Astrocyte of the spinal cord (primary cell): ENCODE measurements around the gene HKDC1.

Experiments
- DNase-seq: peaks from one replicate; pipeline ENCODE4 v3.0.0; 2011; ENCODE audit warnings: low read depth, low spot score
- H3K4me3 ChIP-seq: 2 replicates; pipeline ENCODE4 v1.5.1; 2011; ENCODE audit warnings: low read depth, mild to moderate bottlenecking, low read length, moderate library complexity
- in situ Hi-C: cut with HindIII; loops from 2 replicates; pipeline ENCODE4 v1.10.0; 2017; ENCODE audit warnings: low sequenced_read_pairs
- TF ChIP-seq, protein P1 (sequence below): IDR thresholded peaks from 2 replicates; pipeline ENCODE4 v1.5.1; 2012; ENCODE audit warnings: low read depth, mild to moderate bottlenecking, low read length, inconsistent platforms

HKDC1 gene

GRCh38 chr10:69180525-69181204 lies 39.5 kb upstream of the HKDC1 start:
- H3K4me3 ChIP-seq: peak overlapping the region; percentile 94
- peak; percentile 5 for DNase-seq
- in situ Hi-C loops: no loop called here
- TF ChIP-seq, protein P1, sequence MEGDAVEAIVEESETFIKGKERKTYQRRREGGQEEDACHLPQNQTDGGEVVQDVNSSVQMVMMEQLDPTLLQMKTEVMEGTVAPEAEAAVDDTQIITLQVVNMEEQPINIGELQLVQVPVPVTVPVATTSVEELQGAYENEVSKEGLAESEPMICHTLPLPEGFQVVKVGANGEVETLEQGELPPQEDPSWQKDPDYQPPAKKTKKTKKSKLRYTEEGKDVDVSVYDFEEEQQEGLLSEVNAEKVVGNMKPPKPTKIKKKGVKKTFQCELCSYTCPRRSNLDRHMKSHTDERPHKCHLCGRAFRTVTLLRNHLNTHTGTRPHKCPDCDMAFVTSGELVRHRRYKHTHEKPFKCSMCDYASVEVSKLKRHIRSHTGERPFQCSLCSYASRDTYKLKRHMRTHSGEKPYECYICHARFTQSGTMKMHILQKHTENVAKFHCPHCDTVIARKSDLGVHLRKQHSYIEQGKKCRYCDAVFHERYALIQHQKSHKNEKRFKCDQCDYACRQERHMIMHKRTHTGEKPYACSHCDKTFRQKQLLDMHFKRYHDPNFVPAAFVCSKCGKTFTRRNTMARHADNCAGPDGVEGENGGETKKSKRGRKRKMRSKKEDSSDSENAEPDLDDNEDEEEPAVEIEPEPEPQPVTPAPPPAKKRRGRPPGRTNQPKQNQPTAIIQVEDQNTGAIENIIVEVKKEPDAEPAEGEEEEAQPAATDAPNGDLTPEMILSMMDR: no peak

- TF ChIP-seq, protein P1: no peak
- DNase-seq: no peak
- in situ Hi-C loops: no loop called here
- peak overlapping the region; percentile 94 for H3K4me3 ChIP-seq
Observed at GRCh38 chr10:69181433-69181832, 38.7 kb upstream of the HKDC1 start.

DNA sequence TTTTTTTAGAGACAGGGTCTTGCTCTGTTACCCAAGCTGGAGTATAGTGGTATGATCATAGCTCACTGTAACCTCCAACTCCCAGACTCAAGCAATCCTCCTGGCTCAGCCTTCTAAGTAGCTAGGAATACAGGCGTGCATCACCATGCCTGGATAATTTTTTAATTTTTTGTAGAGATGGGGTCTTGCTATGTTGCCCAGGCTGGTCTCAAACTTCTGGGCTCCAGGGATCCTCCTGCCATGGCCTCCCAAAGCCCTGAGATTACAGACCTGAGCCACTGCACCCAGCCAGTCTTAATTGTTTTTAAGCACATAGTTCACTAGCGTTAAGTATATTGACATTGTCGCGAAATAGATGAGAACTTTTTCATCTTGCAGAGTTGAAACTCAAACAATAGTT lies 38.1 kb upstream of the HKDC1 start:
- H3K4me3 ChIP-seq: no peak overlapping the region
- in situ Hi-C loops: no loop called here
- TF ChIP-seq, protein P1: no peak
- no peak for DNase-seq

DNA sequence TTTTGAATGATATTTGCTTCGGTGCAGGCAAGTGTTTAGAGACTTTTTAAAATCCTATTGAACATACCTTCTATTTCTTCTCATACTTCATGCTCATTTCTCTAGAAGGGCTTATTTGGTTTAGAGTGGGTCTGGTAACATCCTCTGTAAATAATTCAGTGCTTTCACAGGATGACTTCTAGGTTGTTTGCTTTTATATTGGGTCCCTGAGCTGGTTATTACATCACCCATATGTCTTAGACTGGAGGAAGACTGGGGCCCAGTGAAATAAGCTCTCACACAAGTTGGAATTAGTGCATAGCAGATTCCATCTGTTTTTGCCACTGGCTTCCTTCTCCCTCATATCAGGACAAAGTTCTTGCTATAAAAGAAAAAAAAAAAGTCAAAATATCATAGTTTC lies 33.6 kb upstream of the HKDC1 start:
- no peak overlapping the region for H3K4me3 ChIP-seq
- DNase-seq: no peak
- in situ Hi-C loops: no loop called here
- TF ChIP-seq, protein P1: no peak

DNA sequence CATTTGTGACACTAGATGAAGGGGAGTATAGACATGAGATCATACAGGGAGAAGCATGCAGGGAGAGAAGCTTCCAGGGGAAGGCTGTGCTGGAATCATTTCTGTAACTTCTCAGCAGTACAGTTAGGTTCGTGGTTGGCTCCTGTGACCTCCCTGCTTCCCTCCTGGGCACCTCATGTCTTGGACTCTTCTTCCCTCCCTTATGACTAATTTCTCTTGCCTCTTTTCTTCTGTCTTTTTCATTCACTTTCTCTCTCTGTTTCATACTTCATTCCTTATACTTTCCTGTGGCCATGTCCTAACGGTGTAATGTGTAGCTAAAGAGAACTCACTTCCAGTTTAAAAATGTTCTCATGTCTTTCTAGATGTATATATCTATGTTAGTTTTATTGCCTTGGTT lies 19.1 kb upstream of the HKDC1 start:
- no peak for DNase-seq
- TF ChIP-seq, protein P1: no peak
- in situ Hi-C loops: no loop called here

GRCh38 chr10:69202332-69202731 lies 17.8 kb upstream of the HKDC1 start:
- no peak overlapping the region for H3K4me3 ChIP-seq
- peak; percentile 5 for DNase-seq
- in situ Hi-C loops: no loop called here
- TF ChIP-seq, protein P1: no peak

More for the DNA sequence above, 19.1 kb upstream of the HKDC1 start:
- no peak overlapping the region for H3K4me3 ChIP-seq

DNA sequence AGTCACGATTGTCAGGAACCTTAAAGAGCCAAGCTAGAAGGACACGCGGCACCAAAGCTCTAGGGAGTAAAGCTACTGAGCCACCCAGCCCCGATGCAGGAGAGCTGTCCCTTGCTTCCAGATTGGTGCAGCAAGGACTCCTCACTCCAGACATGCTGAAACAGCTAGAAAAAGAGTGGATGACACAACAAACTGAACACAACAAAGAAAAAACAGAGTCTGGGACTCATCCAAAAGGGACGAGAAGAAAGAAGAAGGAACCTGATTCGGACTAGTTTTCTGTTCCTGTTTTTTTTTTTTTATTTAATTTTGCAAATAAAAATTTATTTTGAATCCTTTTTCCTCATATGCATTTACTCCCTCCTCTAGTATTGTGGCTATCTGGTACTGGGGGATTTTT lies 11.4 kb upstream of the HKDC1 start:
- DNase-seq: no peak
- TF ChIP-seq, protein P1: no peak
- in situ Hi-C loops: no loop called here
- no peak overlapping the region for H3K4me3 ChIP-seq
